Activated CD8-positive, alpha-beta memory T cell treated with anti-CD3 and anti-CD28 coated beads for 48 hours (primary cell): ENCODE measurements around the gene CSNK2A1.

Experiments
- DNase-seq, 3 experiments: peaks; one replicate each; pipeline ENCODE4 v3.0.0-alpha.2; 2020; ENCODE audit warnings: low read depth in 2 of 3, low spot score in 2 of 3

CSNK2A1 gene

DNA sequence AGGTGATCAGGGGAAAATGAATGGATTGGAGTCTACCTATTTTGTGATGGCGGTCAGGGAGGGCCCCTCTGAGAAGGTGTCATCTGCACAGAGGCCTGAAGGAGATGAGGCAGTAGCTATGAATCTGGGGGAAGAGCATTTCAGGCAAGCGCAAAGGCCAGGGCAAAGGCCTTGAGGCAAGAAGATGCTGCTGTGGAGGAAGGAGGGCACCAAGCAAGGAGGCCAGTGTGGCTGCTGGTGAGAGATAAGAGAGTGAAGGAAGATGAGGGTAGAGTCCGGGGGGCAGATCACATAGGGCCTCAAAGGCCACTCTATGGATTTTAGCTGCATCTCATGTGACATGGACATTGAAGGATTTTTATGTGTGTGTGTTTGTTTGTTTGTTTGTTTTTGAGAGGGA is 20.6 kb upstream of the CSNK2A1 start:
- no peak for DNase-seq

DNA sequence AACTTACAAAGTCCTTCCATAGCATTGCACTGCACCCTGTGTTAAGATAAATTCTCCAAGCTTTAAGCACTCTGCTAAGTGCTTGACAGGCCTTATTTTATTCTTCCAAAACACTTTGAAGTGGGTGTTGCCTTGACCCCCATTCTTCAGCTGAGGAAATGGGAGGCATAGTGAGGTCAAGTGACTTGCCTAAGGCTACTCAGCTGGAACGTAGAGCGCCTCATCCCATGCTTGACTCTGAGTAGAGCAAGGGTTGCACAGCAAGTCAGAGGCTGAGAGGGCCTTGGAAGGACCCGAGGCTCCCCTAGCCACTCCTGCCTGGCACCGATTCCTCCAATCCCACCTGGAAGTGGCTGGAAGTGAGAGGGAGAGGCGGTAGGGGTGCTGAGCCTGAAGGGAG is 19.6 kb upstream of the CSNK2A1 start:
- DNase-seq, result no peak

DNA sequence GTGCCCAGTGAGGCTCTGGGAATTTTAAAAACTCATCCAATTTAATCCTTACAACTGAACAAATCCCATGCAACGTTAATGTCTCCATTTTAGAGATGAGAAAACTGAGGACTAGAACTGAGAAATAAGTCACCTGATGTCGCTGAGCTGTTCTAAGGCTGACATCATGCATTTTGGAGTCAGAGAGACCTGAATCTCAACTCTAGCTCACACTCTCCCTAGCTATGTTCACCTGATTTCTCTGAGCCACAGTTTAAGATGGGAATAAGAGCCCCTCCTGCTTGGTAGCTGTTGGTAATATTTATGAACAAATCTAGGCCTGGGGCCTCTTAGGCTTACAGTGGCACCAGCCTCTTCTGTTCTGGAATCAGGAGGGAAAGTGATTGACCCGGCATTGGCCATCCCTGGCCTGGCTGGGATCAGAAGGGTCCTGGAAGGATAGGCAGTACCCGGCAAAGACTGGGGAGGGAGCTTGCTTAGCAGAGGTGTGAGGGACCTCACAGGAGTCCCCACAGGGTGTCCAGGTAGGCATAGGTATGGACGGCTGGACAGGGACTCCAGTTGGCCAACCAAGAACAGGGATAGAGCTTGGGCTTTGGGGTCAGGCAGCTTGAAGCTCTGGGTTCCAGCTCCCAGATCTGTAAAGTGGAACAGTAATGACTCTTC is 18.8 kb upstream of the CSNK2A1 start:
- no peak for DNase-seq

DNA sequence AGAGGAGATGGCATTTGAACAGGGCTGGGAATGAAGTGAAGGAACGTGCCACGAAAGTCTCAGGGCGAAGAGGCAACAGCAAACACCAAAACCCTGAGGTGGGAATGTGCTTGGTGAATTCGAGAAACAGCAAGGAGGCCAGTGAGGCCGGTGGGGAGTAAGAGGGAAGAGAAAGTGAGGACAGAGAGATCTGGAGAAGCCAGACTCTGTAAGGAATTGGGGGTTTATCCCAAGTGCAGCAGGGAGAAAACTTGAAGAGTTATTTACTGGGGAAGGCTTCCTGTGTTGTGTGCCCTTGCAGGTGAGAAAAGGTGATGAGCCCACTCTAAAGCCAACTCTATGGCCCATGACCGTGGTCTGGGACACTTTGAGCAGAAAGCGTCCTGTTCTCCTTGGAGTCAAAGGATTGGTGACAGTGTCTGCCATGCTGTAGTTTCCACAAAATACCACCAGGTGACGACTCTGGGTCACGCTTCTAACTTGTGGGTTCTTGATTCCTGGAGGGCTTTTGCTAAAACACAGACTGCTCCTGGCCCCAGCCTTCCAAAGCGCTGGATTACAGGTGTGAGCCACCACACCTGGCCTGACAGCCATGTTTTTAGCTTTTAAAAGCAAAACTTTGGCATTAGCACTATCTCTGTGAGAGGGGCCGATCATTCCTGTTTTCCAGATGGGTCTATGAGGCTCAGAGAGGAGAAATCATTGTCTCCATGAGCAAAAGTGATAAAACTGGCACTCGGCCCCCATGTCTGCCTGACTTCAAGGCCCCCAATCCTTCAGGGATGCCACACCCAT is 18.0 kb upstream of the CSNK2A1 start:
- no peak for DNase-seq

DNA sequence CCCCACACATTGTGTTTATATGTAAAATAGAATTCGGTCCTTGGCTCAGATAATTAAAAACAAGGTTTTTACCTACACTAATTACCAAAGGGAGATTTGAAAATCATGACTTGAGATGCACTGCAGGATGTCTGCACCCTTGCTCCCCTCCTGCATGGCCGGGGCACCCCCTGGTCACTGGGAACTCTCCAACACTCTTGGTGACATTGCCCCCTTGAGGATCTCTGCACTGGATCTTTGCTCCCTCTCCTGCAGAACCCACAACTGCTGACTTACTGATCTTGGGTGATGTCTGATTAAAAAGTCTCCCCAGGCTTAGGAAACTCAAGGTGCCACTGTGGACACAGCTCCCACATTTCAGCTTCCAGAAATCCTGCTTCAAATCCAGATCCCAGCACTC is 17.1 kb upstream of the CSNK2A1 start:
- DNase-seq, result no peak

DNA sequence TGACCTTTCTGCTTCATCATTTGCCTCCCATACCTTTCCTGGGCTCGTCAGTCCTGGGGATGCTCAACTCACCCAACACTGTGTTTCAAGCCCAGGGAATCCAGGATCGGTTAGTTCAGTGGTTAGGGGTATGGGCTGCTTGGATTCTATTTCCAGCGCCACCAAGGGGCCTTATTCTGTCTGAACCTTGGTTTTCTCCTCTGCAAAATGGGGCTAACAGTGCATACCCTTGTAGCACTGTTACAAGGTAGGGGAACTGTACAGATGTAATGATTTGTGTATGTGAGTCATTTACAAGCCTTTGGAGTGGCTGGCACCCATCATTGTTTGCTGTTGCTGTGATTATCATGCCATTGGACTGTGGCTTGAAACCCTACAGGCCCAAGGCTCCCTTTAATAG is 14.5 kb upstream of the CSNK2A1 start:
- DNase-seq, result no peak

DNA sequence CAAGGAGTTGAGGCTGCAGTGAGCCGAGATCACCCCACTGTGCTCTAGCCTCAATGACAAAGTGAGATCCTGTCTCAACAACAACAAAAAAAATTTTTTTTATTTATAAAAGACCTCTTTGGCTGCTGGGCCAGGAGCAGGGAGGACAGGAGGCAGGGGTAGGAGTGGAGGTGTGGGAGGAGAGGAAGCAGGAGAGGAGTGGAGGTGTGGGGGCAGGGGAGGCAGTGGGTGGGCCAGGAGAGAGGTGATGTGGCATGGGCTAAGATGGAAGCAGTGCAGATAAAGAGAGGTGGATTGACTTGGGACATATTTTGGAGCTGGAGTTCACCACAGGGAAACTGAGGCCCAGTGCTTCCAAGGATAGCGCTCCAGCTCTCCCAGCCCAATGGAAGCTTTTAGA is 13.4 kb upstream of the CSNK2A1 start:
- no peak for DNase-seq

DNA sequence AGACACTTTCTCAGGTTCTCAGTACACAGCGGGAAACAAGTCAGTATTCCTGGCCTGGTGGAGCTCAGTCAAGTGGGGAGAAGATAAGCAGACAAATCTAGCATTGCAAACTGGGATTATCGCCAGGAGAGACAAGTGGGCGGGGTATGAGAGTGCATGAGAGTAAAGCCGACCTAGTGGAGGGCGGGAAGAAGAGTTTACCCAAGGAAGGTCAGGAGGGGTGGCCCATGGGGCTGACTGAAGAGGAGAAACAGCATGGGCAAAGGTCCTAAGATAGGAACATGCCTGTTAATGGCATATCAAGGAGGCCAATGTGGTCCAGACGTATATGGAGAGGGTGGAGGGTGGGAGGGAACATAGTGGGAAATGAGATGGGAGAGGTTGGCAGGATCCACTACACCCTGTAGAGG is 12.4 kb upstream of the CSNK2A1 start:
- DNase-seq, result no peak

DNA sequence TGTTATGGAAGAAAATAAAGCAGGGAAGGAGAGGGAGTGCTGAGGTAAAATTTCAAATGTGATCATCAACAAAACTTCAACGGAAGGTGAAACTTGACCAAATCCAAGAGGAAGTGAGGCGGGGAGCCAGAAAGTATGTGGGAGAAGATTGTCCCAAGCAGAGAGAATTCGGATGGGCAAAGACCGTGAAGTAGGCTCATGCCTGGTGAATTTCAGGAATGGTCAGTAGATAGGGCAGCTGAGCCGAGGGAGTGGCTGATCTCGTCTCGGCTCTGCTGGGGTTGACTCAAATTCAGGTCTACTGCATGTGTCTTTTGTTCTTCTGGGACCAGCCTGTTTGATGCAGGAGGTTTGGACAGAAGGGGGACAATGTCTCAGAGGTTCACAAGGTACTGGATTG is 7.0 kb upstream of the CSNK2A1 start:
- no peak for DNase-seq

DNA sequence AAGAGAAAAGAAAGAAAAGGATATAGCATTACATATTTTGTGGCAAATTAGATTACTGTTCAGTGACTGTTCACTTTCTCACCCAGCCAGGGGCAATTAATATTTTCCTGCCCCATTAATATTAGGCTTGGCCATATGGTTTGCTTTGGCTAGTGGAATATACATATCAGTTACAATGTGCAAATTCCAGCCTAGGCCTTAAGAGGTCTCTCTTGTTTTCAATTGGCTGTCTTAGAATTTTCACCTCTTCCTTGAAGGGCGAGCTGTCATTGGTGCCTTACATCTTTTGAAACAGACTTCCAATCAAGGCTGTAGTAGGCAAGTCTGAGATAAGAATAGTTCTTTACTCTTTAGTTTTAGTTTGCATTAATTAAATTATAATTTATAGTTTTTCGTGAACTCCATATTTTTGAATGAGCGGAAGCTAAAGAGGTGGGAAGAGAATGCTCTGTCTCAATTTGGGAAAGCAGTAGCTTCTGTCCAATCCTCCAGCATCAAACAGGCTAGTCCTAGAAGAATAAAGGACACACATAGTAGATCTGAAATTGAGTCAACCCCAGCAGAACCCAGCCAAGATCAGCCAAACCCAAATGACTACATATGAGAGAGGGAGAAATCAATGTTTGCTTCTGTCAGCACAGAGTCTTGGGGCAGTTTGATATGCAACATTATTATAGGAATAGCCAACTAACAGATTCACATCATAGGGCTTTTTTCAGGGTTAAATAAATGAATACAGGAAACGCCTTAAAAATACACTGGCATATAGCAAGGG is 6.3 kb upstream of the CSNK2A1 start:
- DNase-seq, result no peak

DNA sequence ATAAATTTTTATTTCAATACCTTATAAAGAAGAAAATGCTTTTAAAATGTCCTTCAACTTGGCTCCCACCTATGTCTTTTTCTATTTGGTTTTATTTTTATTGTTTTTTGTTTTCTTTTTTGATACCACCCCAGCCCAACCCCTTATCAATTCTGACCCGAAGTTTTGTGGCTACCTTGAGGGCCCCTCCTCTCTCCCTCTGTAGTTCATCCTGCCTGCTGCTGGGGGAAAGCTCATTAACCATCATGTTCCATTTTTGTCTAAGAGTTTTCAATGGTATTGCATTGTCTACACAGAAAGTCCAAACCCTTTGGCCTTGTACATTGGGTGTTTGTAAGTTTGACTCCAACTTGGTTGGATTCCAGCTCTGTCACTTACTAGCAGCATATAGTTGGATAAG is 5.3 kb upstream of the CSNK2A1 start:
- no peak for DNase-seq

DNA sequence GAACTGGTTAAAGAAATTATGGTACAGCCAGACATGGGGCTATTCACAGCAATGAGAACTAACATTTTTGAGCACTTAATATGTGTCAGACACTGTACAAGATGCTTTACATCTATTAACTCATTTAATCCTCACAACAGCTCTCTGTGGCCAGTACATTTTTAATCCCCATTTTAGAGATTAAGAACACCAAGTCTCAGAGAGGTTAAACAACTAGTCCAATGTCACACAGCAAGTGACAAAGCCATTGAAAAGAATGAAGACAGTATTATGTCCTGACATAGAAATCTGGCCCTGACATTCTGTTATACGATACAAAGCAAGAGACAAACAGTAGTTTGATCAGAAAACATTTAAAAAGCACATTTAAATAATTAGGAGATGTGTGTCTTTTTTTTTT is 3.8 kb upstream of the CSNK2A1 start:
- no peak for DNase-seq

DNA sequence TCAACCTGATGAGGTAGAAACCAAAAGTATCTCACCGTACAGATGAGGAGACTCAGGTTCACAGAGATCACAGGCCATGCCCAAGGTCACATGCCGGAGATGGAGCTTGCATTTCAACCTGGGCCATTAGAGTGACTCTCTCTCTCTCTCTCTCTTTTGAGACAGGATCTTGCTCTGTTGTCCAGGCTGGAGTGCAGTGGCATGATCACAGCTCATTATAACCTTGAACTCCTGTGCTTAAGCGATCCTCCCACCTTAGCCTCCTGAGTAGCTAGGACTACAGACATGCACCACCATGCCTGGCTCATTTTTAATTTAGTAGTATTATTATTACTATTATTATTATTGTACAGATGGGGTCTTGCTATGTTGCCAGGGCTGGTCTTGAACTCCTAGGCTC is 2.8 kb upstream of the CSNK2A1 start:
- DNase-seq, result no peak

DNA sequence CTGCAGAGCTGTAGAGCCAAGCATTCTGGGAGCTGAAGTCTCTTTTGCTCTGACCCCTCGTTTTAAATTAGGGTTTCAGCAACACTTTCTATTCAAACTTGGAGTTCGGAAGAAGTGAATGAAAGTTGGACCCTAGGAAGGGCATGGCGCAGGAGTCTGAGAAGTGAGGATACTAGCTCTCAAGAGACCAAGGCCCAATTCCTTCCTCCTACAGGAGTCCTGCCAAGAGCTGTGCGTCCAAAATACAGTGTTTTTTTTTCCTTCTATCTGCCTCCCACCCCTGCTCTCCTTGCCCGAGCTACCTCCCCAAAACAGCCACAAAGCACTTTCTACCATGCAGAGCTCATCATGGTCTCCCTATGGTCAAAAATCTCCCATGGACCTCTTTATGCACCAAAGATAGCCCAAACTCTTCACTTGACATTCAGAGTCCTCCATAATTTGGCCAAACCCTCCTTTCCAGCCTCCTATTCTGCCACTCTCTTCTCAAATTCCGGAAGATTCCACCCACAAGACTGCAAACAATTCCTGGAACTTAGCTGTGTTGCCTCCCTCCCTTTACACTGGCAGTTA is 649 bp upstream of the CSNK2A1 start:
- DNase-seq, result no peak

DNA sequence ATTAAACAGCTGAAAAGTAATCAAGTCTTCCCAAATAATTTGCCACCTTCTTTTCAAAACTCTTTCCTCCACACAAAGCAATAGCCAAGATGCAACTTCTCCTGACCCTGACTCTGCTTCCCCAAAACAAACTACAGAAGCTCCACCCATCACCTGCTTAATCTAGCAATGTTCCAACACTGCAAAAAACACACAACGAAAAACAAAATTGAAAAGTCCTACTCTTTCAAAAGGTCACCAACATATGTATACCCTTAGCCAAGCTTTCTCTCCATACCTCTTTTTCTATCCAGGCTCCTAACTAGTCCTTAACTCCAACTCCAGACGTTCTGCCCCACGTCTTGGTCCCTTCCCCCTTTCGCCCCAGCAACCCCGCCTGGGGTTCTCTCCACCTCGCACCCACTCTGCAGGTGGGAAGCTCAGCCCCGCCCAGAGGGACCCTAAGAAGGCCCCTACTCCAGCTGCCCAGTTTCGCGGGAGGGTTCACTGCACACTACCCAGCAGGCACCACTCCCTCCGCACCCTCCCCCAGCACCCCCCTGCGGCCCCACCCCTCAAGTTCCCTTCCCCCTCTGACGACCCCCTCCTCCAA is 717 bp downstream of the CSNK2A1 start:
- peak in 1 of 3 experiments; percentile 6 for DNase-seq

DNA sequence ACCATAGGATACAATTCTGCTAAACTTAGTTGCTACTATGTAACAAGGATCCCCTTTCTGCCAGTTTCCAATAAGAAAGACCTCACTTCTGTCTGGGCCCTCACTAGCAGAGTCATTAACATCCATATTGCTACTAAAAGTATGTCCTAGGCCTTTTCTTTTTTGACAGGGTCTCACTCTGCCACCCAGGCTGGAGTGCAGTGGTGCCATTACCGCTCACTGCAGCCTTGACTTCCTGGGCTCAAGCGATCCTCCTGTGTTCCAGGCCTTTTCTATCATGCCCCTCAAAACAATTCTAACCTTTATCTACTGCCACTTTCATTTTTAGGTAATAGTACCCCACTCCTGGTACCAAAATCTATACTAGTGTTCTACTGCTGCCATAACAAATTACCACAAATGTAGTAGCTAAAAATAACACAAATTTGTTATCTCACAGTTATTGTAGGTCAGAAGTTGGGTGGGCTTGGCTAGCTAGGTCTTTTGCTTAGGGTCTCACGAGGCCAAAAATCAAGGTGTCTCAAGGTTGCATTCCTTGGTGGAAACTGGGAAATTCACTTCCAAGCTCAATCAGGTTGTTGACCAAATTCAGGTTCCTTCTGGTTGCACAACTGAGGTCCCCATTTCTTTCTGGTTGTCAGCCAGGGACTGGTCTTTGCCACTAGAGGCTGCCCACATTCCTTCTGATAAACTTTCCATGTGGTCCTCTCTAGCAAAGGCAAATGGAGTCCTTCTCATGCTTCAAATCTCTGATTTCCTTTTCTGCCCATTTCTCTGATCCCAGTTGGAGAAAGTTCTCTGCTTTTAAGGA is 3.0 kb downstream of the CSNK2A1 start:
- no peak for DNase-seq

DNA sequence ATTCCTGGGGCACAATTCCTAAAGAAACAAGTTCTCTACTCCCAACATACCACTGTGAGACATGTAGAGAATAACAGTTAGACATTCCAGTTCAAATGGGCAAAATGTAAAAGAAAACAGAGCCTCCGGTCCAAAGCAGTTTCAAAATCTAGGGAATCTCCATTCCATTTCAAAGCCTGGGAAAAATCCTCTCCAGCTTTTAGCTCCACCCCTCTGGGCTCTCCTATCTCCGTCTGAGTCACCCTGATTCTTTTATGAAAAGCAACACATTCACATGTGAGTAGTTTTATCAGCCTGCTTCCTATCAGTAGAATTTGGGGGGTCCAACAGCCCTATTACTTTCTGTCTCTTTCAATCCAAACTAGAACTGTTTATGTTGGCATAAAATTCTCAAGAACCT is 3.7 kb downstream of the CSNK2A1 start:
- no peak for DNase-seq

DNA sequence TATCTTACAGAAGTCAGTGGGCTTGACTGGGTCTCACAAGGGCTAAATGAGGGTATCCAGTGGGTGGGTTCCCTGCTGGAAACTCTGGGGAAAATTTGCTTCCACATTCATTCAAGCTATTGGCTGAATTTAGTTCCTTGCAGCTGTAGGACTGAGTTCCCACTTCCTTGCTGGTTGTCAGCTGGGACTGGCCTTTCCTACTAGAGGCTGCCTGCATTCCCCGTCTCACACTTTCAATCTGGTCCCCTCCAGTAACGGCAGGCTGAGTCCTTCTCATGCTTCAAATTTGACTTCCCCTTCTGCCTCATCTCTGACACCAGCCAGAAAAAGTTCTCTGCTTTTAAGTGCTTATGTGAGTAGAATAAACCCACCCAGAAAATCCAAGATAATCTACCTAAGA is 4.4 kb downstream of the CSNK2A1 start:
- DNase-seq, result no peak

DNA sequence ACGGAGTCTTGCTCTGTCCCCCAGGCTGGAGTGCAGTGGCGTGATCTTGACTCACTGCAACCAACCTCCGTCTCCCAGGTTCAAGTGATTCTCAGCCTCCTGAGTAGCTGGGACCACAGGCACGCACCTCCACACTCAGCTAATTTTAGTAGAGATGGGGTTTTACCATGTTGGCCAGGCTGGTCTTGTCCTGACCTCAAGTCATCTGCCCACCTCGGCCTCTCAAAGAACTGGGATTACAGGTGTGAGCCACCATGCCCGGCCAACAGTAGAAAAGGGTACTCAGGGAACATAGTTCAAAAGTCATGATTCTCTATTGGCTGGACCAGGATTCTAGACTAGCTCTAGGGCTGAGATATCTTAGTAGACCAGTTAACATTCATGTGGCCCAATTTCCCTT is 5.6 kb downstream of the CSNK2A1 start:
- no peak for DNase-seq

DNA sequence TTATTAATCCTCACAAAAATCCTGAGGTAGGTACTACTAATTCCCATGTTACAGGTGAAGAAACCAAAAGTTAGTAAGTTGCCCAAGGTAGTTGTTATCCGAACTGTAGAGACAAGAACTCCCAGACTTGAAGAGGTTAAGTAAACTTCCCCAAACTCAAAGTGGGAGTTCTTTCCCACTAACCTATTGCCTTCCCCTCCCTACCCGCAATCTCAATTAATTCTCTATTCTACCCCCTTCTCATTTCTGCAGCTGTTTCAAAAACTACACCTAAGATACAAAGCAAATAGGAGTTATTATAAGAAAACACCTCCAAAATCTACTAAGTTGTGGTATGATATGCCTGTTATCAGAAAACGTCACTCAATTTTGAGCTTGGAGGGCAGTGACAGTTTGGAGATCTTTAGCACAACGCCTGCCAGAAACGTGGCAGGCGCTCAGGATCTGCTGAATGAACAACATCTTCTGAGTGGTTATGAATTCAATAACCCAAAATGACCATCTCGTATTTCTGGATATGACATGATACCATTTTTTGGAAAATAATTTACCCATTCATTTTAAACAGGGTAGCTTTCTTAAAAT is 7.1 kb downstream of the CSNK2A1 start:
- DNase-seq, result no peak
